Measurements from ENCODE around the gene TMEM266. TPM values are rescaled to one million over a fixed set of nuclear protein-coding genes. Genes with fewer than 3 reads are reported as not detected.
A peak's percentile ranks its signal among the peaks of the same experiment; 100 is the strongest.
"Not testable (repeated sequence)": the region's sequence is repeated elsewhere in the genome, so short reads cannot be mapped to it uniquely, and the experiment has no call there.

The TMEM266 gene, protein sequence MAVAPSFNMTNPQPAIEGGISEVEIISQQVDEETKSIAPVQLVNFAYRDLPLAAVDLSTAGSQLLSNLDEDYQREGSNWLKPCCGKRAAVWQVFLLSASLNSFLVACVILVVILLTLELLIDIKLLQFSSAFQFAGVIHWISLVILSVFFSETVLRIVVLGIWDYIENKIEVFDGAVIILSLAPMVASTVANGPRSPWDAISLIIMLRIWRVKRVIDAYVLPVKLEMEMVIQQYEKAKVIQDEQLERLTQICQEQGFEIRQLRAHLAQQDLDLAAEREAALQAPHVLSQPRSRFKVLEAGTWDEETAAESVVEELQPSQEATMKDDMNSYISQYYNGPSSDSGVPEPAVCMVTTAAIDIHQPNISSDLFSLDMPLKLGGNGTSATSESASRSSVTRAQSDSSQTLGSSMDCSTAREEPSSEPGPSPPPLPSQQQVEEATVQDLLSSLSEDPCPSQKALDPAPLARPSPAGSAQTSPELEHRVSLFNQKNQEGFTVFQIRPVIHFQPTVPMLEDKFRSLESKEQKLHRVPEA
- total RNA-seq (ENCODE audit: unreplicated experiment) = 8.1 TPM
- long read RNA-seq, partial matches to known transcripts = 0 of 1 reads
- long read RNA-seq, other reads (novel, unspliced or antisense) = 1 of 1 reads

DNA sequence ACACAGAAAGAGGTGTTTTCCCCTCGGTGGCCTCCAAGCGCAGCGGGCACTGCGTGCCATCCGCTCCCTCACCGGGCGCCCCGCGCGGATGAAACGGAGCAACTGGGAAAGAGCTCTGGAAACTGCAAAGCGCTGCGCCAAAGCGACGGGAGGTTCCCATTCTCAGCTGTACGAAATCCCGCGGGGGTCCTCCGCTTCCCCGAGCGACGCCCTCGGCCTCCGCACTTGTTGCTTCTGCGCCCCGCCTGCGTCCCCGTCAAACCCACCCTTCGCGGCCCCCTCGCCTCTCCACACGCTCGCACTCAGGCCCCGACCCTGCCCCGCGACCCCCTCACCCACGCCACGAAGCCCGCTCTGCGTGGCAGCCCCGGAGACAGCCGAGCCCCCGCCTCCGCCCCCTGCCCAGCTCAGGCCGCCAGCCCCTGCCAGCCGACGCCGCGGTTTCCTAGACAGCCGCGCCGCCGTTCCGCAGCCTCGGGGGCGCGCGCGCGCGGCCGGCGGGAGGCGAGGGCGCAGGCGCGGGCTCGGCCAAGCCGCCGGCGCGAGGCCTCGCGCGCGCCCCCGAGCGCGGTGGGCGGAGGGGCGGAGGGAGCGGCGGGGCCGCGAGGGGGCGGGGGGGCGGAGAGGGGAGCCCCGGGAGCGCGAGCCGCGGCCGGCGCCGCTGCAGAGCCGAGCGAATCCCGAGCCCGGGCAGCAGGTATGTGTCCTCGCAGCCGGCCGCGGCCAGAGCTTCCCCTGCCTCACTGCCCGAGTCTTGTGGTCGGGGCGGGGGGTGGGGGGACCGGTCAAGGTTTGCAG is at the start of gene TMEM266:
Gene TMEM266 (plus strand): TSS at position 666 of the 798 bp plus-strand sequence. CDS start 74,279 bp downstream, outside the sequence.
- Mint-ChIP-seq H3K4me1 (ENCODE audit: unreplicated experiment) (peaks cover 38% of the 10 kb centered on the region), H3K9me3 (ENCODE audit: unreplicated experiment) (no peaks in the 10 kb centered on the region), H3K27me3 (ENCODE audit: unreplicated experiment) (peaks cover 7% of the 10 kb centered on the region), H3K36me3 (ENCODE audit: low read depth, unreplicated experiment) (no peaks in the 10 kb centered on the region), H3K4me3 (ENCODE audit: unreplicated experiment) (peak within 1 kb of the TSS; percentile 92), H3K27ac (ENCODE audit: unreplicated experiment) (peak within 1 kb of the TSS; percentile 24)
- peak; percentile 76 for DNase-seq (ENCODE audit: low spot score)
- TF ChIP-seq, protein P1, sequence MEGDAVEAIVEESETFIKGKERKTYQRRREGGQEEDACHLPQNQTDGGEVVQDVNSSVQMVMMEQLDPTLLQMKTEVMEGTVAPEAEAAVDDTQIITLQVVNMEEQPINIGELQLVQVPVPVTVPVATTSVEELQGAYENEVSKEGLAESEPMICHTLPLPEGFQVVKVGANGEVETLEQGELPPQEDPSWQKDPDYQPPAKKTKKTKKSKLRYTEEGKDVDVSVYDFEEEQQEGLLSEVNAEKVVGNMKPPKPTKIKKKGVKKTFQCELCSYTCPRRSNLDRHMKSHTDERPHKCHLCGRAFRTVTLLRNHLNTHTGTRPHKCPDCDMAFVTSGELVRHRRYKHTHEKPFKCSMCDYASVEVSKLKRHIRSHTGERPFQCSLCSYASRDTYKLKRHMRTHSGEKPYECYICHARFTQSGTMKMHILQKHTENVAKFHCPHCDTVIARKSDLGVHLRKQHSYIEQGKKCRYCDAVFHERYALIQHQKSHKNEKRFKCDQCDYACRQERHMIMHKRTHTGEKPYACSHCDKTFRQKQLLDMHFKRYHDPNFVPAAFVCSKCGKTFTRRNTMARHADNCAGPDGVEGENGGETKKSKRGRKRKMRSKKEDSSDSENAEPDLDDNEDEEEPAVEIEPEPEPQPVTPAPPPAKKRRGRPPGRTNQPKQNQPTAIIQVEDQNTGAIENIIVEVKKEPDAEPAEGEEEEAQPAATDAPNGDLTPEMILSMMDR (IDR thresholded peaks at IDR 0.05; ENCODE audit: unreplicated experiment) = no peak

DNA sequence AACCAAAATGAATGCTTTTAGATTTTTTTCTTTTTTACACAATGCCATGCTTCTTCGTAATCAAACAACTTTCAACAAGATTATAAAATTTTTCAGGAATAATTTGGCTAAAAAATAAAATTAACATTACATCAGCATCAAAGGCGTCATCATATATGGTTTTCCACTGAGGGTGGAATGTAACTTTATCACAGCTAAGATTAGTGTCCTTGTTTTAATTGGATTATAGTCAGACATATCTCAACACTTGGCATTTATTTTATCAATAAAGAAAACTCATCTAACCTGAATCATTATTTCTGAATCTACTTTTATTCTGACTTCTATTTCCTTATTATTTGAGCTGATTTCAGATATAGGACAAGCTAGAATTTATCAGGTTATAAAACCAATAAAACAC is 49.2 kb upstream of the TMEM266 start:
- DNase-seq (ENCODE audit: low spot score) = no peak
- H3K27me3 Mint-ChIP-seq (ENCODE audit: unreplicated experiment) = no peaks in the 10 kb centered on the region
- H3K4me1 Mint-ChIP-seq (ENCODE audit: unreplicated experiment) = no peaks in the 10 kb centered on the region
- TF ChIP-seq, protein P1 (IDR thresholded peaks at IDR 0.05; ENCODE audit: unreplicated experiment) = no peak
- H3K9me3 Mint-ChIP-seq (ENCODE audit: unreplicated experiment) = no peaks in the 10 kb centered on the region
- no peak overlapping the region for H3K27ac Mint-ChIP-seq (ENCODE audit: unreplicated experiment)
- H3K4me3 Mint-ChIP-seq (ENCODE audit: unreplicated experiment) = no peak overlapping the region
- H3K36me3 Mint-ChIP-seq (ENCODE audit: low read depth, unreplicated experiment) = no peaks in the 10 kb centered on the region

DNA sequence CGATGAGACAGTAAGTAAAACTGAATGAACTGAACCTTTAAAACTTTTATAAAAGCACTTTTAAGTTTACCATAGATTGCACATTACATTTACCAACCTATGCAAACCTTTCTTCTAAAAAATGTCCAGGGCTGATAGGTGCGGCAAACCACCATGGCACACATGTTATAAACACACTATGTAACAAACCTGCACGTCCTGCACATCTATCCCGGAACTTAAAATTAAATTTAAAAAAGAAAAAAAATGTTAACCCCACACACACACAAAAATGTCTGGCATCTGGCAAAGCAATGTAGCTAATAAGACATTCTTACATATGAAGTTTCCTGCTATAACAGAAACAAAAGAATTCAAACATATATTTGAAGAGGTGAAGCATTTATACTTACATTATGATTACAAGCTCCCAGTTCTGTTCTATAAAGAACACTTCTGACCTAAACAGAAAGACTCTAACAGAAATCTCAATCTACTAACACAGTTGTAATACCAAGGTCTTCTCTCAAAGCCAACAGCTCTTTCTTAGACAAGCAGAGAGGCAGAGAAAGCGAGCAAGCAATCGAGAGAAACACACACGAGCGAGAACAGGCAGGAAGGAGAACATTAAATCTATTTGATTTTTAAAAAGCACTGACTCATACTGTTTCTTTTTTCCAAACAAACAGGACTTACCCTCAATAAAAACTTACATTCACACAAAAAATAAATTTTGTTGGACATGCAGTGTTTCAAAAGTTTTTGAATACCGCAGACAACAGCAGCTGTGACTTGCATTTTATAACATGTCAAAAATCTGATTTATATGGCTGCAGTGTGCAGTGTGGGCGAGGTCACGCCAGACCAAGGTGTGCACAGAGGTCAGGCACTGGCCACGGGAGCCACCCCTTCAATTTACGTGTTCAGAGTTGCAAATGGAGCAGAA is 47.9 kb upstream of the TMEM266 start, which contains the start of gene NRG4:
Gene NRG4 (minus strand): TSS at position 798 of the 925 bp plus-strand sequence. CDS start 1,194 bp downstream, outside the sequence.
- Mint-ChIP-seq H3K9me3 (ENCODE audit: unreplicated experiment) (no peaks in the 10 kb centered on the region), H3K4me3 (ENCODE audit: unreplicated experiment) (no peak within 1 kb of the TSS), H3K27ac (ENCODE audit: unreplicated experiment) (no peak within 1 kb of the TSS), H3K27me3 (ENCODE audit: unreplicated experiment) (no peaks in the 10 kb centered on the region), H3K4me1 (ENCODE audit: unreplicated experiment) (no peaks in the 10 kb centered on the region), H3K36me3 (ENCODE audit: low read depth, unreplicated experiment) (no peaks in the 10 kb centered on the region)
- no peak for DNase-seq (ENCODE audit: low spot score)
- TF ChIP-seq, protein P1 (IDR thresholded peaks at IDR 0.05; ENCODE audit: unreplicated experiment) = no peak

DNA sequence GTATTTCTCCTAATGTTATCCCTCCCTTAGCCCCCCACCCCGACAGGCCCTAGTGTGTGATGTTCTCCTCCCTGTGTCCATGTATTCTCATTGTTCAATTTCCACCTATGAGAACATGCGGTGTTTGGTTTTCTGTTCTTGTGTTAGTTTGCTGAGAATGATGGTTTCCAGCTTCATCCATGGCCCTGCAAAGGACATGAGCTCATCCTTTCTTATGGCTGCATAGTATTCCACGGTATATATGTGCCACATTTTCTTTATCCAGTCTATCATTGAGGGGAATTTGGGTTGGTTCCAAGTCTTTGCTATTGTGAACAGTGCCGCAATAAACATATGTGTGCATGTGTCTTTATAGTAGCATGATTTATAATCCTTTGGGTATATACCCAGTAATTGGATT is 46.3 kb upstream of the TMEM266 start:
- not testable (repeated sequence) for DNase-seq (ENCODE audit: low spot score); H3K9me3 Mint-ChIP-seq (ENCODE audit: unreplicated experiment); H3K36me3 Mint-ChIP-seq (ENCODE audit: low read depth, unreplicated experiment); H3K4me1 Mint-ChIP-seq (ENCODE audit: unreplicated experiment); H3K27ac Mint-ChIP-seq (ENCODE audit: unreplicated experiment); H3K27me3 Mint-ChIP-seq (ENCODE audit: unreplicated experiment); H3K4me3 Mint-ChIP-seq (ENCODE audit: unreplicated experiment)
